GM21717 (cell line): ENCODE results near the gene LIPN.
"Not testable (repeated sequence)": the region's sequence is repeated elsewhere in the genome, so short reads cannot be mapped to it uniquely, and the experiment has no call there.

Experiments
- ATAC-seq: cut with Tn5 transposase; IDR thresholded peaks from one replicate; pipeline ENCODE4 v1.9.1; 2021; ENCODE audit warnings: mild to moderate bottlenecking, moderate library complexity; ENCODE audit not compliant: unreplicated experiment

LIPN gene

GRCh38 chr10:88759366-88760101 lies at the start of gene LIPN:
LIPN (plus strand) TSS chr10:88760020; CDS start chr10:88761406, 1,386 bp downstream.
- no peak for ATAC-seq

- no peak for ATAC-seq
Observed at GRCh38 chr10:88715517-88715916, 44.3 kb upstream of the LIPN start.

- ATAC-seq, result no peak
Observed at GRCh38 chr10:88721392-88721791, 38.4 kb upstream of the LIPN start.

- no peak for ATAC-seq
Observed at GRCh38 chr10:88725798-88726197, 34.0 kb upstream of the LIPN start.

- ATAC-seq, result no peak
Observed at GRCh38 chr10:88728107-88728763, 31.6 kb upstream of the LIPN start.

- no peak for ATAC-seq
Observed at GRCh38 chr10:88730864-88731263, 29.0 kb upstream of the LIPN start.

GRCh38 chr10:88731296-88731695 lies 28.5 kb upstream of the LIPN start:
- no peak for ATAC-seq

GRCh38 chr10:88733215-88733614 lies 26.6 kb upstream of the LIPN start:
- no peak for ATAC-seq

- no peak for ATAC-seq
Observed at GRCh38 chr10:88735661-88736060, 24.2 kb upstream of the LIPN start.

- not testable (repeated sequence) for ATAC-seq
Observed at GRCh38 chr10:88741921-88742320, 17.9 kb upstream of the LIPN start.

- no peak for ATAC-seq
Observed at GRCh38 chr10:88742448-88742847, 17.4 kb upstream of the LIPN start.

- ATAC-seq, result no peak
Observed at GRCh38 chr10:88744002-88744401, 15.8 kb upstream of the LIPN start.

- ATAC-seq, result no peak
Observed at GRCh38 chr10:88745633-88746032, 14.2 kb upstream of the LIPN start.

- ATAC-seq, result no peak
Observed at GRCh38 chr10:88754287-88754686, 5.5 kb upstream of the LIPN start.

- peak; percentile 47 for ATAC-seq
Observed at GRCh38 chr10:88755753-88756152, 4.1 kb upstream of the LIPN start.

- ATAC-seq, result no peak
Observed at GRCh38 chr10:88756660-88757059, 3.2 kb upstream of the LIPN start.

GRCh38 chr10:88762906-88763305 lies 3.1 kb downstream of the LIPN start:
- no peak for ATAC-seq

- no peak for ATAC-seq
Observed at GRCh38 chr10:88763441-88763840, 3.6 kb downstream of the LIPN start.

GRCh38 chr10:88764110-88764509 lies 4.3 kb downstream of the LIPN start:
- ATAC-seq, result no peak

GRCh38 chr10:88765816-88766215 lies 6.0 kb downstream of the LIPN start:
- ATAC-seq, result no peak

GRCh38 chr10:88769384-88769783 lies 9.6 kb downstream of the LIPN start:
- no peak for ATAC-seq

GRCh38 chr10:88781206-88781605 lies 21.4 kb downstream of the LIPN start:
- no peak for ATAC-seq

- ATAC-seq, result no peak
Observed at GRCh38 chr10:88782222-88782621, 22.4 kb downstream of the LIPN start.
